B cell (primary cell): ENCODE data around the gene MSH3.

Source experiments
- CTCF ChIP-seq: fragments of 200-600 bp; IDR thresholded peaks from one replicate; pipeline ENCODE4 v1.8.0; 2022; ENCODE audit warnings: antibody characterized with exemption, mild to moderate bottlenecking
- EZH2 ChIP-seq: IDR thresholded peaks from 2 replicates; pipeline ENCODE4 v1.6.1; 2012; ENCODE audit warnings: borderline replicate concordance, low read depth, mild to moderate bottlenecking, moderate library complexity, low read length; ENCODE audit not compliant: insufficient read depth, poor library complexity, severe bottlenecking

- TF ChIP-seq CTCF (no peak), EZH2 (no peak)
These were observed 263.2 kb downstream of the MSH3 start for GRCh38 chr5:80917631-80918030.
